H1 (cell line): ENCODE results near the gene TMEM174. TPM values are rescaled to one million over a fixed set of nuclear protein-coding genes. Genes with fewer than 3 reads are reported as not detected.

Experiments
- CHD7 ChIP-seq: fragments of 300-600 bp; sonication (generic); IDR thresholded peaks from 2 replicates; pipeline ENCODE4 v1.7.1; 2012; ENCODE audit warnings: low read length, moderate library complexity, mild to moderate bottlenecking, inconsistent platforms; ENCODE audit not compliant: insufficient replicate concordance
- CTCF ChIP-seq, 3 experiments: IDR thresholded peaks; 1 replicate in 2 of 3; 2 replicates in 1 of 3; pipeline versions ENCODE4 v1.5.1 to v1.6.1; 2011; ENCODE audit warnings: low read length in 3 of 3, mild to moderate bottlenecking in 3 of 3, inconsistent platforms in 2 of 3, low read depth in 1 of 3, moderate library complexity in 1 of 3; ENCODE audit not compliant: insufficient read depth in 1 of 3; ENCODE audit errors: control extremely low read depth in 1 of 3
- GABPA ChIP-seq: IDR thresholded peaks from 2 replicates; pipeline ENCODE4 v1.6.1; 2011; ENCODE audit warnings: mild to moderate bottlenecking, low read length, moderate library complexity, borderline replicate concordance; ENCODE audit not compliant: insufficient read depth
- RBBP5 ChIP-seq: IDR thresholded peaks from 2 replicates; pipeline ENCODE4 v1.7.1; 2012; ENCODE audit warnings: low read depth, mild to moderate bottlenecking, inconsistent platforms, low read length, moderate library complexity, borderline replicate concordance
- SIN3A ChIP-seq, 2 experiments: IDR thresholded peaks in 1 of 2; conservative IDR thresholded peaks in 1 of 2; 2 replicates each; pipeline ENCODE4 v1.6.1; 2011 to 2012; ENCODE audit warnings: low read length in 2 of 2, improper control_type of control experiment in 1 of 2, low read depth in 1 of 2, mild to moderate bottlenecking in 1 of 2
- SP1 ChIP-seq: IDR thresholded peaks from 2 replicates; pipeline ENCODE4 v1.6.1; 2011; ENCODE audit warnings: low read depth, low read length
- TCF12 ChIP-seq: IDR thresholded peaks from 2 replicates; pipeline ENCODE4 v1.6.1; 2011; ENCODE audit warnings: low read depth, mild to moderate bottlenecking, low read length
- polyA plus RNA-seq, 7 experiments: library from polyadenylated mRNA; depleted of rRNA in 3 of 7; stranded (reverse) in 5 of 7; unstranded in 2 of 7; fragments of >200 nt in 5 of 7; fragments of 200-250 nt in 2 of 7; gene quantifications; 1 replicate in 5 of 7; 2 replicates in 1 of 7; 4 replicates in 1 of 7; pipeline versions ENCODE4 v1.2.1 to v1.2.3, GENCODE V29; 2011 to 2013; ENCODE audit warnings: missing spikeins in 2 of 7, mixed read lengths in 2 of 7
- total RNA-seq: library from RNA; stranded (reverse); fragmentation: NEBNext Ultra II Directional; extraction: Animal tissue kit (Norgen Biotek cat#: 25700); gene quantifications from 2 replicates; pipeline ENCODE4 v1.2.1, GENCODE V29; 2021

TMEM174 gene
- total and polyA plus RNA-seq, 2 of the 8 experiments (the other 6 are each of a cell fraction or from before 2014, with no cell fraction given): not detected

GRCh38 chr5:73215891-73216610 is 43.1 kb downstream of the TMEM174 start (continued):
- TF ChIP-seq CHD7 (no peak), TCF12 (no peak), GABPA (peak; percentile 53; the same call in 1 of the 2 replicates), RBBP5 (peak; percentile 43; the same call in 1 of the 2 replicates), CTCF (IDR thresholded peaks at IDR 0.05; ENCODE audit: control extremely low read depth in 1 of 3, insufficient read depth in 1 of 3, low read depth in 1 of 3, low read length in 3 of 3) (peak; percentile 67 to 88 (median 81)), SIN3A (conservative IDR thresholded peaks at IDR 0.05 in 1 of 2, IDR thresholded peaks at IDR 0.05 in 1 of 2; ENCODE audit: low read depth in 1 of 2, low read length in 2 of 2) (0 out of 4 replicates have a peak, but pooled peaks of 1 of the 2 experiments have one; percentile 57), SP1 (no peak)
